GM12878 (cell line): ENCODE data around the gene CD48. TPM values are rescaled to one million over a fixed set of nuclear protein-coding genes. Genes with fewer than 3 reads are reported as not detected.

Experiments used
- BCL11A ChIP-seq: IDR thresholded peaks from 2 replicates; pipeline ENCODE4 v1.6.1; 2011; ENCODE audit warnings: low read depth, low read length
- BRCA1 ChIP-seq: IDR thresholded peaks from 2 replicates; pipeline ENCODE4 v1.6.1; 2011; ENCODE audit warnings: low read depth, low read length, improper control_type of control experiment
- EGR1 ChIP-seq, 2 experiments: IDR thresholded peaks; 1 replicate in 1 of 2; 2 replicates in 1 of 2; pipeline ENCODE4 v1.6.1; 2011 to 2012; ENCODE audit warnings: low read depth in 2 of 2, low read length in 2 of 2, borderline replicate concordance in 1 of 2, mild to moderate bottlenecking in 1 of 2, moderate library complexity in 1 of 2
- ETV6 ChIP-seq, 2 experiments: fragments of 450-650 bp in 1 of 2; IDR thresholded peaks in 1 of 2; conservative IDR thresholded peaks in 1 of 2; 2 replicates each; pipeline ENCODE4 v1.6.1; 2014; ENCODE audit warnings: antibody characterized with exemption in 1 of 2, borderline replicate concordance in 1 of 2, low read depth in 1 of 2, mild to moderate bottlenecking in 1 of 2, moderate library complexity in 1 of 2
- FOS ChIP-seq: IDR thresholded peaks from 3 replicates; pipeline ENCODE4 v1.6.1; 2011; ENCODE audit warnings: borderline replicate concordance; ENCODE audit not compliant: insufficient read length; ENCODE audit errors: extremely low read depth
- MEF2A ChIP-seq: IDR thresholded peaks from 2 replicates; pipeline ENCODE4 v1.6.1; 2011; ENCODE audit warnings: low read depth, mild to moderate bottlenecking, low read length, moderate library complexity; ENCODE audit not compliant: insufficient read depth
- MTA3 ChIP-seq: IDR thresholded peaks from 2 replicates; pipeline ENCODE4 v1.6.1; 2012; ENCODE audit warnings: low read length, inconsistent platforms, borderline replicate concordance
- NFIC ChIP-seq: IDR thresholded peaks from 2 replicates; pipeline ENCODE4 v1.6.1; 2012; ENCODE audit warnings: low read depth, mild to moderate bottlenecking, inconsistent platforms, low read length, moderate library complexity
- NR2C2 ChIP-seq: IDR thresholded peaks from 2 replicates; pipeline ENCODE4 v1.6.1; 2011; ENCODE audit warnings: borderline replicate concordance, low read depth; ENCODE audit not compliant: control insufficient read depth, insufficient read length
- RB1 ChIP-seq: fragments of 450-650 bp; formaldehyde crosslinking; IDR thresholded peaks from 2 replicates; pipeline ENCODE4 v1.6.1; 2017; ENCODE audit warnings: mild to moderate bottlenecking, borderline replicate concordance
- SIX5 ChIP-seq: IDR thresholded peaks from 2 replicates; pipeline ENCODE4 v1.6.1; 2011; ENCODE audit warnings: mild to moderate bottlenecking, low read depth, low read length, moderate library complexity; ENCODE audit not compliant: severe bottlenecking
- SP1 ChIP-seq: IDR thresholded peaks from one replicate; pipeline ENCODE4 v1.6.1; 2011; ENCODE audit warnings: low read depth, low read length
- TAF1 ChIP-seq: IDR thresholded peaks from 2 replicates; pipeline ENCODE4 v1.6.1; 2011; ENCODE audit warnings: mild to moderate bottlenecking, low read depth, low read length, borderline replicate concordance
- TBL1XR1 ChIP-seq: IDR thresholded peaks from 2 replicates; pipeline ENCODE4 v1.6.1; 2012; ENCODE audit warnings: low read depth, low read length, improper control_type of control experiment
- polyA plus RNA-seq, 11 experiments: library from polyadenylated mRNA; depleted of rRNA in 4 of 11; unstranded in 6 of 11; stranded (reverse) in 5 of 11; fragments of >200 nt; fragmentation: Nextera tagmentation in 4 of 11; fragmentation: Illumina TruSeq in 1 of 11; extraction: Ambion mirVana in 4 of 11; extraction: Trizol in 1 of 11; gene quantifications; 1 replicate in 1 of 11; 2 replicates in 10 of 11; pipeline versions ENCODE4 v1.2.1 to v1.2.3, GENCODE V29; 2011 to 2016; ENCODE audit warnings: inconsistent platforms in 2 of 11, missing spikeins in 2 of 11, low read depth in 1 of 11
- total RNA-seq, 4 experiments: library from RNA; depleted of rRNA in 3 of 4; stranded (reverse); fragments of >200 nt in 3 of 4; fragmentation: Illumina TruSeq in 1 of 4; extraction: Trizol in 1 of 4; gene quantifications; 2 replicates each; pipeline versions ENCODE4 v1.2.1 to v1.2.3, GENCODE V29; 2013 to 2021
- TF ChIP-seq, protein P1 (sequence below): fragments of 450-650 bp; formaldehyde crosslinking; IDR thresholded peaks from 2 replicates; pipeline ENCODE4 v1.5.0; 2022; ENCODE audit warnings: mild to moderate bottlenecking, missing genetic modification characterization
- TF ChIP-seq, protein P2 (sequence below): IDR thresholded peaks from 2 replicates; pipeline ENCODE4 v1.6.1; 2012; ENCODE audit warnings: low read depth, low read length, improper control_type of control experiment
- TF ChIP-seq, protein P3 (sequence below): IDR thresholded peaks from 2 replicates; pipeline ENCODE4 v1.6.1; 2012; ENCODE audit warnings: low read depth, low read length, improper control_type of control experiment
- TF ChIP-seq, protein P4 (sequence below): fragments of 450-650 bp; formaldehyde crosslinking; IDR thresholded peaks from 2 replicates; pipeline ENCODE4 v1.4.0; 2020; ENCODE audit warnings: mild to moderate bottlenecking, moderate library complexity

The CD48 gene
- total and polyA plus RNA-seq, 10 of the 15 experiments (the other 5 are each of a cell fraction or from before 2014, with no cell fraction given) = 302 to 1,315 (median 430) TPM

DNA sequence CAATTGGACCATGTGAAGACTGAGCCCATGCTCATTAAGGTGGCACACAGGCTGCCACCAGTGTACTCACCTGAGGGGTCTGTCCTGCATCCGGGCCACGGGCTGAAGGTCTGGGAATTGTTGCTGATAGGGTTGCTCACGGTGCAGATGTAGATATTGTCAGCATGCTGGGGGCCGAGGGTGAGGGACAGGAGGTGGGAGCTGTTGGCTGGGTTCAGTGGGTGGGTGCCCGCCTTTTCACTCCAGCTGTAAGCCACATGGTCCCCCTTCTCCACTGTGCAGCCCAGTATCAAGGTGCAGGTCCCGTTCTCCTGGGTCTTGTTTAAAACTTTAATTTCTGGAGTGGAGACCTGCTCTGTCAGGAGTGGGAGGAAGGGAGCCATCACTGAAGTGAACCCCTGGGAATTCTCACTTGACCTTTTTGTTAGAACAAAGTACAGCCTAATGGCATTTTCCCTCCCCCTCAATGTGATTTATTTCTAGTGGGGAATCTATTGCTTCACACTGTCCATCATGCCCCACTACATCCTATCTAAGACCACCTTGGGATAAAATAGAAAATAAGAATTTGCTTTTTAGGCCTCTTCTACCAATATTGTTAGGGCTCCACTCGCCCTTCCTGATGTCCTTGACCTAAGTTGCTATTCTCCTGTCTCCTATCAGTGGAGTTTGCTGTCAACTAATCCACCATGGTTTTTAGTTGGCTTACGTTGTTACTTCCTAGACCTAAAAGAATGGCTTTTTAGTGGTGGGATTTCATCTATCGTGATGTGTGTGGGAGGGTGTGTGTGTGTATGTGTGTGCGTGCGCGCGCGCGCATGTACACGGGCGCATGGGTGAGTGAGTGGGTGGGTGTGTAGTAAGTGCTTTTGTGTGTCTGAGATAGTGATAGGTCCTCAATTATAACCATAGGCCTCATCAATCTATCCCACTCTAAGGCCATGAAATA, 76.8 kb downstream of the CD48 start (continued):
- TF ChIP-seq SIX5 (no peak), FOS (no peak), TAF1 (peak; percentile 32; the same call in 1 of the 2 replicates), MEF2A (no peak), RB1 (no peak), NR2C2 (no peak), ETV6 (conservative IDR thresholded peaks at IDR 0.05 in 1 of 2, IDR thresholded peaks at IDR 0.05 in 1 of 2; ENCODE audit: borderline replicate concordance in 1 of 2, low read depth in 1 of 2) (no peak; a peak in 1 of 4 replicates), BCL11A (0 out of 2 replicates have a peak, but pooled peaks have one; percentile 5), MTA3 (peak; percentile 30), EGR1 (IDR thresholded peaks at IDR 0.05; ENCODE audit: borderline replicate concordance in 1 of 2, low read depth in 2 of 2, low read length in 2 of 2) (peak in 1 of 2 experiments; percentile 42; a peak in 1 of 3 replicates), SP1 (no peak), BRCA1 (no peak), NFIC (no peak), TBL1XR1 (no peak)
- TF ChIP-seq, protein P1, sequence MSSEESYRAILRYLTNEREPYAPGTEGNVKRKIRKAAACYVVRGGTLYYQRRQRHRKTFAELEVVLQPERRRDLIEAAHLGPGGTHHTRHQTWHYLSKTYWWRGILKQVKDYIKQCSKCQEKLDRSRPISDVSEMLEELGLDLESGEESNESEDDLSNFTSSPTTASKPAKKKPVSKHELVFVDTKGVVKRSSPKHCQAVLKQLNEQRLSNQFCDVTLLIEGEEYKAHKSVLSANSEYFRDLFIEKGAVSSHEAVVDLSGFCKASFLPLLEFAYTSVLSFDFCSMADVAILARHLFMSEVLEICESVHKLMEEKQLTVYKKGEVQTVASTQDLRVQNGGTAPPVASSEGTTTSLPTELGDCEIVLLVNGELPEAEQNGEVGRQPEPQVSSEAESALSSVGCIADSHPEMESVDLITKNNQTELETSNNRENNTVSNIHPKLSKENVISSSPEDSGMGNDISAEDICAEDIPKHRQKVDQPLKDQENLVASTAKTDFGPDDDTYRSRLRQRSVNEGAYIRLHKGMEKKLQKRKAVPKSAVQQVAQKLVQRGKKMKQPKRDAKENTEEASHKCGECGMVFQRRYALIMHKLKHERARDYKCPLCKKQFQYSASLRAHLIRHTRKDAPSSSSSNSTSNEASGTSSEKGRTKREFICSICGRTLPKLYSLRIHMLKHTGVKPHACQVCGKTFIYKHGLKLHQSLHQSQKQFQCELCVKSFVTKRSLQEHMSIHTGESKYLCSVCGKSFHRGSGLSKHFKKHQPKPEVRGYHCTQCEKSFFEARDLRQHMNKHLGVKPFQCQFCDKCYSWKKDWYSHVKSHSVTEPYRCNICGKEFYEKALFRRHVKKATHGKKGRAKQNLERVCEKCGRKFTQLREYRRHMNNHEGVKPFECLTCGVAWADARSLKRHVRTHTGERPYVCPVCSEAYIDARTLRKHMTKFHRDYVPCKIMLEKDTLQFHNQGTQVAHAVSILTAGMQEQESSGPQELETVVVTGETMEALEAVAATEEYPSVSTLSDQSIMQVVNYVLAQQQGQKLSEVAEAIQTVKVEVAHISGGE = no peak
- TF ChIP-seq, protein P2, sequence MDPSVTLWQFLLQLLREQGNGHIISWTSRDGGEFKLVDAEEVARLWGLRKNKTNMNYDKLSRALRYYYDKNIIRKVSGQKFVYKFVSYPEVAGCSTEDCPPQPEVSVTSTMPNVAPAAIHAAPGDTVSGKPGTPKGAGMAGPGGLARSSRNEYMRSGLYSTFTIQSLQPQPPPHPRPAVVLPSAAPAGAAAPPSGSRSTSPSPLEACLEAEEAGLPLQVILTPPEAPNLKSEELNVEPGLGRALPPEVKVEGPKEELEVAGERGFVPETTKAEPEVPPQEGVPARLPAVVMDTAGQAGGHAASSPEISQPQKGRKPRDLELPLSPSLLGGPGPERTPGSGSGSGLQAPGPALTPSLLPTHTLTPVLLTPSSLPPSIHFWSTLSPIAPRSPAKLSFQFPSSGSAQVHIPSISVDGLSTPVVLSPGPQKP = no peak
- TF ChIP-seq, protein P3, sequence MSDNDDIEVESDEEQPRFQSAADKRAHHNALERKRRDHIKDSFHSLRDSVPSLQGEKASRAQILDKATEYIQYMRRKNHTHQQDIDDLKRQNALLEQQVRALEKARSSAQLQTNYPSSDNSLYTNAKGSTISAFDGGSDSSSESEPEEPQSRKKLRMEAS = no peak
- TF ChIP-seq, protein P4, sequence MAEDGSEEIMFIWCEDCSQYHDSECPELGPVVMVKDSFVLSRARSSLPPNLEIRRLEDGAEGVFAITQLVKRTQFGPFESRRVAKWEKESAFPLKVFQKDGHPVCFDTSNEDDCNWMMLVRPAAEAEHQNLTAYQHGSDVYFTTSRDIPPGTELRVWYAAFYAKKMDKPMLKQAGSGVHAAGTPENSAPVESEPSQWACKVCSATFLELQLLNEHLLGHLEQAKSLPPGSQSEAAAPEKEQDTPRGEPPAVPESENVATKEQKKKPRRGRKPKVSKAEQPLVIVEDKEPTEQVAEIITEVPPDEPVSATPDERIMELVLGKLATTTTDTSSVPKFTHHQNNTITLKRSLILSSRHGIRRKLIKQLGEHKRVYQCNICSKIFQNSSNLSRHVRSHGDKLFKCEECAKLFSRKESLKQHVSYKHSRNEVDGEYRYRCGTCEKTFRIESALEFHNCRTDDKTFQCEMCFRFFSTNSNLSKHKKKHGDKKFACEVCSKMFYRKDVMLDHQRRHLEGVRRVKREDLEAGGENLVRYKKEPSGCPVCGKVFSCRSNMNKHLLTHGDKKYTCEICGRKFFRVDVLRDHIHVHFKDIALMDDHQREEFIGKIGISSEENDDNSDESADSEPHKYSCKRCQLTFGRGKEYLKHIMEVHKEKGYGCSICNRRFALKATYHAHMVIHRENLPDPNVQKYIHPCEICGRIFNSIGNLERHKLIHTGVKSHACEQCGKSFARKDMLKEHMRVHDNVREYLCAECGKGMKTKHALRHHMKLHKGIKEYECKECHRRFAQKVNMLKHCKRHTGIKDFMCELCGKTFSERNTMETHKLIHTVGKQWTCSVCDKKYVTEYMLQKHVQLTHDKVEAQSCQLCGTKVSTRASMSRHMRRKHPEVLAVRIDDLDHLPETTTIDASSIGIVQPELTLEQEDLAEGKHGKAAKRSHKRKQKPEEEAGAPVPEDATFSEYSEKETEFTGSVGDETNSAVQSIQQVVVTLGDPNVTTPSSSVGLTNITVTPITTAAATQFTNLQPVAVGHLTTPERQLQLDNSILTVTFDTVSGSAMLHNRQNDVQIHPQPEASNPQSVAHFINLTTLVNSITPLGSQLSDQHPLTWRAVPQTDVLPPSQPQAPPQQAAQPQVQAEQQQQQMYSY (CRISPR knock-in tag) = peak; percentile 31; the same call in 1 of the 2 replicates
